ENCODE results near the gene AP2A2.

DNA sequence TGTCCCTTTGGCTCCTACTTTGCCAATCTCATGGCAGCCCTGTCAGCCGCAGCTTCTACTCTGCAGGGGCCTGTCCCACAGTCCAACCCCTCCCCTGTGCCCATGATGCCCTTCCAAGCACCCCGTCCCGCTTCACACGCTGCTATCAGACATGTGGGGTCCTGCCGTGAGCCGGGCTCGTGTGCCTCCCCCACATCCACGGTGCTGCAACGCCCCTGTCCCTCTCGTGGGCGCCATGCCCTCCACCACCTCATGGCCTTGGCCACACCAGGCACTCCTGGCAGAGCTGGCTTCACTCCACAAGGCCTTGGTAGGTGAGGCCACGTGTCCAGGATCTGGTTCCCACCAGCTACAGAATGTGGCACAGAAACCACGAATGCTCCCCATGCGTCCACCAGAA is 38.1 kb upstream of the AP2A2 start:
- TF ChIP-seq, protein P1, sequence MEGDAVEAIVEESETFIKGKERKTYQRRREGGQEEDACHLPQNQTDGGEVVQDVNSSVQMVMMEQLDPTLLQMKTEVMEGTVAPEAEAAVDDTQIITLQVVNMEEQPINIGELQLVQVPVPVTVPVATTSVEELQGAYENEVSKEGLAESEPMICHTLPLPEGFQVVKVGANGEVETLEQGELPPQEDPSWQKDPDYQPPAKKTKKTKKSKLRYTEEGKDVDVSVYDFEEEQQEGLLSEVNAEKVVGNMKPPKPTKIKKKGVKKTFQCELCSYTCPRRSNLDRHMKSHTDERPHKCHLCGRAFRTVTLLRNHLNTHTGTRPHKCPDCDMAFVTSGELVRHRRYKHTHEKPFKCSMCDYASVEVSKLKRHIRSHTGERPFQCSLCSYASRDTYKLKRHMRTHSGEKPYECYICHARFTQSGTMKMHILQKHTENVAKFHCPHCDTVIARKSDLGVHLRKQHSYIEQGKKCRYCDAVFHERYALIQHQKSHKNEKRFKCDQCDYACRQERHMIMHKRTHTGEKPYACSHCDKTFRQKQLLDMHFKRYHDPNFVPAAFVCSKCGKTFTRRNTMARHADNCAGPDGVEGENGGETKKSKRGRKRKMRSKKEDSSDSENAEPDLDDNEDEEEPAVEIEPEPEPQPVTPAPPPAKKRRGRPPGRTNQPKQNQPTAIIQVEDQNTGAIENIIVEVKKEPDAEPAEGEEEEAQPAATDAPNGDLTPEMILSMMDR (IDR thresholded peaks at IDR 0.05): no peak
- no peak for TF ChIP-seq POLR2A (IDR thresholded peaks at IDR 0.05)
- no peak for TF ChIP-seq EP300 (IDR thresholded peaks at IDR 0.05; ENCODE audit: low read depth)
